MM.1S (cell line): ENCODE measurements around the gene ATP8B2.
"Not testable (repeated sequence)": the region's sequence is repeated elsewhere in the genome, so short reads cannot be mapped to it uniquely, and the experiment has no call there.

ENCODE experiments used
- DNase-seq: peaks from one replicate; pipeline ENCODE4 v3.0.0-alpha.2; 2015
- H2AFZ ChIP-seq: fragments of 300-600 bp; sonication (generic); 2 replicates; pipeline ENCODE4 v1.6.0; 2016; ENCODE audit warnings: antibody characterized with exemption, low read length
- H3F3A ChIP-seq: fragments of 300-600 bp; sonication (generic); 2 replicates; pipeline ENCODE4 v1.6.1; 2016; ENCODE audit warnings: mild to moderate bottlenecking, antibody characterized with exemption, low read length, moderate library complexity, mixed read lengths; ENCODE audit not compliant: insufficient read depth
- H3K27ac ChIP-seq: fragments of 300-600 bp; sonication (generic); 2 replicates; pipeline ENCODE4 v1.5.1; 2016; ENCODE audit warnings: mild to moderate bottlenecking, low read length
- H3K27me3 ChIP-seq: fragments of 300-600 bp; sonication (generic); replicated peaks from 2 replicates; pipeline ENCODE4 v1.6.0; 2016; ENCODE audit warnings: low read length; ENCODE audit not compliant: insufficient read depth
- H3K36me3 ChIP-seq: fragments of 300-600 bp; sonication (generic); replicated peaks from 2 replicates; pipeline ENCODE4 v1.6.1; 2016; ENCODE audit warnings: mild to moderate bottlenecking, low read length, mixed read lengths; ENCODE audit not compliant: insufficient read depth
- H3K4me1 ChIP-seq: fragments of 300-600 bp; sonication (generic); 2 replicates; pipeline ENCODE4 v1.6.1; 2016; ENCODE audit warnings: low read length, mixed read lengths
- H3K4me2 ChIP-seq: fragments of 300-600 bp; sonication (generic); 2 replicates; pipeline ENCODE4 v1.6.0; 2016; ENCODE audit warnings: low read depth, low read length
- H3K4me3 ChIP-seq: fragments of 300-600 bp; sonication (generic); 2 replicates; pipeline ENCODE4 v1.5.1; 2016; ENCODE audit warnings: low read length, mixed read lengths
- H3K79me2 ChIP-seq: fragments of 300-600 bp; sonication (generic); 2 replicates; pipeline ENCODE4 v1.6.1; 2016; ENCODE audit warnings: mixed run types, low read length, mixed read lengths
- H3K9ac ChIP-seq: fragments of 300-600 bp; sonication (generic); 2 replicates; pipeline ENCODE4 v1.6.1; 2016; ENCODE audit warnings: low read length, mixed read lengths
- H3K9me2 ChIP-seq: fragments of 300-600 bp; sonication (generic); replicated peaks from 2 replicates; pipeline ENCODE4 v1.6.1; 2016; ENCODE audit warnings: mild to moderate bottlenecking, low read length, mixed read lengths; ENCODE audit not compliant: insufficient read depth
- H3K9me3 ChIP-seq: fragments of 300-600 bp; sonication (generic); replicated peaks from 2 replicates; pipeline ENCODE4 v1.6.1; 2016; ENCODE audit warnings: mild to moderate bottlenecking, low read length, mixed read lengths; ENCODE audit not compliant: insufficient read depth
- H4K20me1 ChIP-seq: fragments of 300-600 bp; sonication (generic); 2 replicates; pipeline ENCODE4 v1.6.1; 2016; ENCODE audit warnings: mild to moderate bottlenecking, low read length, moderate library complexity, mixed read lengths; ENCODE audit not compliant: insufficient read depth
- CTCF ChIP-seq: fragments of 300-600 bp; sonication (generic); IDR thresholded peaks from 2 replicates; pipeline ENCODE4 v1.5.1; 2016; ENCODE audit warnings: antibody characterized with exemption, low read length, mixed read lengths
- EZH2 ChIP-seq: fragments of 300-600 bp; sonication (generic); optimal IDR thresholded peaks from 2 replicates; pipeline ENCODE3; 2017; ENCODE audit warnings: low read depth, mild to moderate bottlenecking, antibody characterized with exemption, low read length, mixed read lengths
- EZH2phosphoT487 ChIP-seq: fragments of 300-600 bp; sonication (generic); IDR thresholded peaks from 2 replicates; pipeline ENCODE4 v1.6.1; 2018; ENCODE audit warnings: antibody characterized with exemption, low read length

ATP8B2 gene

GRCh38 chr1:154318386-154318785 lies 6.9 kb upstream of the ATP8B2 start:
- no peaks in the 10 kb centered on the region for H3K27me3 ChIP-seq
- no peaks in the 10 kb centered on the region for H3K9me3 ChIP-seq
- H3K36me3 ChIP-seq, result no peaks in the 10 kb centered on the region
- H3K4me2 ChIP-seq, result no peak overlapping the region
- no peaks in the 10 kb centered on the region for H3K4me1 ChIP-seq
- no peaks in the 10 kb centered on the region for H3K79me2 ChIP-seq
- H3K9me2 ChIP-seq, result no peaks in the 10 kb centered on the region
- H4K20me1 ChIP-seq, result no peaks in the 10 kb centered on the region
- H3K9ac ChIP-seq, result no peak overlapping the region
- TF ChIP-seq CTCF (no peak), EZH2 (no peak), EZH2phosphoT487 (no peak)
- no peaks in the 10 kb centered on the region for H3F3A ChIP-seq
- DNase-seq, result no peak
- H2AFZ ChIP-seq, result no peak overlapping the region
- H3K4me3 ChIP-seq, result no peak overlapping the region
- H3K27ac ChIP-seq, result no peak overlapping the region

DNA sequence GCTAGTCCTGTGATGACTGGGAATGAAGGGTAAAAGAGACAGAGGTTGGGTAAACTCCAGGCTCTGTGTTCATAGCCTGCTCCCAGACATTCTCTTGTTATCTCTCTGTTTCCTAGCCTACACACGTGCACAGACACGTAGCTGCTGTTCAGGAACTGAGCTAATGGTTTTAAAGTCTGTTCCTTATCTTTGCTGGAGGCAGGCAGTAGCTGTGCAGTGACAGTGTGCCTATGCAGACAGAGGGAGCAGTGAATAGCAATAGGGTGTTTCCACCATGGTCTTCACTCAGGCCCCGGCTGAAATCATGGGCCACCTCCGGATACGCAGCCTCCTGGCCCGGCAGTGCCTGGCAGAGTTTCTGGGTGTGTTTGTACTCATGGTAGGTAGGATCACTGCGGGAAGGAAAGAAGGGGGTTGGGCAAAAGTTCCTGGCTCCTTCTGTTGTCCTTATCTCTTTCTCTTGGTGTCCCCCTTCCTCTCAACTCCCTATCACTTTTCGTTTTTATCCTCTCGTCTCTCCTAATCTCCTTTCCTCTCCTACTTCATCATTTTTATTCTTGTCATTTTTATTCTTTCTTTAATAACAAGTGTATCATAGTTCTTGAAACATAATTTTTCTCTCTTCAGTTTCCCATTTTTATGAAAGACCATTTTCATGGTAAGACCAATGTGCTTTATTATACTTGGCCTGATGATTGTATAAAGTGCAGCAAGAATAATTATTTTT lies 4.3 kb upstream of the ATP8B2 start, which contains the start of gene AQP10:
TSS of gene AQP10 (plus strand) at position 212 of the 727 bp plus-strand sequence. CDS start at position 275, 63 bp downstream.
- Histone ChIP-seq H4K20me1 (no peaks in the 10 kb centered on the region), H3K79me2 (peaks cover 8% of the 10 kb centered on the region), H3K36me3 (no peaks in the 10 kb centered on the region), H3K9me3 (no peaks in the 10 kb centered on the region), H3K4me2 (no peak within 1 kb of the TSS), H3F3A (peaks cover 11% of the 10 kb centered on the region), H3K4me3 (no peak within 1 kb of the TSS), H3K27me3 (no peaks in the 10 kb centered on the region), H3K9ac (no peak within 1 kb of the TSS), H2AFZ (no peak within 1 kb of the TSS), H3K9me2 (no peaks in the 10 kb centered on the region), H3K27ac (no peak within 1 kb of the TSS), H3K4me1 (no peaks in the 10 kb centered on the region)
- no peak for DNase-seq
- TF ChIP-seq EZH2 (no peak), EZH2phosphoT487 (no peak), CTCF (no peak)

GRCh38 chr1:154321609-154321934 lies 3.8 kb upstream of the ATP8B2 start:
- not testable (repeated sequence) for H3K4me3 ChIP-seq, H3K4me1 ChIP-seq, H3K9me3 ChIP-seq, H3K9me2 ChIP-seq, H3K4me2 ChIP-seq, H2AFZ ChIP-seq, H3K36me3 ChIP-seq, H3K27me3 ChIP-seq, H3K27ac ChIP-seq, H3K9ac ChIP-seq, H4K20me1 ChIP-seq, DNase-seq
- peaks cover 17% of the 10 kb centered on the region for H3F3A ChIP-seq
- H3K79me2 ChIP-seq, result peaks cover 13% of the 10 kb centered on the region

DNA sequence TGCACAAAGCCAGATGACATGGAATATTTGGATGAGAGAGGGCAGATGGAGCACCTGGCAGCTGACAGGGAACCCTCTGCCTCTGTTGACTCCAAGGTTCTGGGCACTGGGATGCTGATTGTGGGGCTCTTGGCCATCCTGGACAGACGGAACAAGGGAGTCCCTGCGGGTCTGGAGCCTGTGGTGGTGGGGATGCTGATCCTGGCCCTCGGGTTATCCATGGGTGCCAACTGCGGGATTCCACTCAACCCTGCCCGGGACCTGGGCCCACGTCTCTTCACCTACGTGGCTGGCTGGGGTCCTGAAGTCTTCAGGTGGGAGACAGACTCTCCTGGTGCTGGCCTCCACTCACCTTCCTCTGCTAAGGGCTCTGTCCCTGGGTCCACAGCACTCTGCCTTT lies 1.8 kb upstream of the ATP8B2 start:
- no peak for DNase-seq
- Histone ChIP-seq H3K27ac (no peak overlapping the region), H3K4me2 (no peak overlapping the region), H3K79me2 (peaks cover 26% of the 10 kb centered on the region), H3K4me1 (peaks cover 13% of the 10 kb centered on the region), H3K9me3 (no peaks in the 10 kb centered on the region), H4K20me1 (no peaks in the 10 kb centered on the region), H3K4me3 (no peak overlapping the region), H3F3A (peaks cover 31% of the 10 kb centered on the region), H3K36me3 (no peaks in the 10 kb centered on the region), H3K27me3 (no peaks in the 10 kb centered on the region), H3K9me2 (no peaks in the 10 kb centered on the region), H3K9ac (no peak overlapping the region), H2AFZ (no peak overlapping the region)
- TF ChIP-seq EZH2phosphoT487 (no peak), EZH2 (no peak), CTCF (no peak)
